Hepatocyte (in vitro differentiated cells): ENCODE measurements around the gene KIAA0040. TPM values are rescaled to one million over a fixed set of nuclear protein-coding genes. Genes with fewer than 3 reads are reported as not detected.

ENCODE experiments used
- DNase-seq: peaks from one replicate; pipeline ENCODE4 v3.0.0-alpha.2; 2016; ENCODE audit warnings: low spot score
- H2AFZ ChIP-seq: fragments of 200-600 bp; sonication (generic); 2 replicates; pipeline ENCODE4 v1.6.0; 2016; ENCODE audit warnings: antibody characterized with exemption, mild to moderate bottlenecking
- H3K27ac ChIP-seq: fragments of 200-600 bp; sonication (generic); 2 replicates; pipeline ENCODE4 v1.5.1; 2016; ENCODE audit warnings: mild to moderate bottlenecking
- H3K27me3 ChIP-seq: fragments of 200-600 bp; sonication (generic); 2 replicates; pipeline ENCODE4 v1.6.1; 2016
- H3K36me3 ChIP-seq: fragments of 200-600 bp; sonication (generic); replicated peaks from 2 replicates; pipeline ENCODE4 v1.5.1; 2016; ENCODE audit warnings: low read depth; ENCODE audit not compliant: insufficient read depth
- H3K4me1 ChIP-seq: fragments of 200-600 bp; sonication (generic); 2 replicates; pipeline ENCODE4 v1.5.1; 2016; ENCODE audit warnings: mild to moderate bottlenecking, moderate library complexity; ENCODE audit not compliant: insufficient read depth
- H3K4me2 ChIP-seq: fragments of 200-600 bp; sonication (generic); 2 replicates; pipeline ENCODE4 v1.6.0; 2016
- H3K4me3 ChIP-seq: fragments of 200-600 bp; sonication (generic); 2 replicates; pipeline ENCODE4 v1.5.1; 2016; ENCODE audit warnings: mild to moderate bottlenecking
- H3K79me2 ChIP-seq: fragments of 200-600 bp; sonication (generic); 2 replicates; pipeline ENCODE4 v1.6.0; 2017; ENCODE audit warnings: mild to moderate bottlenecking
- H3K9me2 ChIP-seq: fragments of 200-600 bp; sonication (generic); replicated peaks from 2 replicates; pipeline ENCODE4 v1.6.0; 2017; ENCODE audit warnings: mild to moderate bottlenecking; ENCODE audit not compliant: insufficient read depth
- H3K9me3 ChIP-seq: fragments of 200-600 bp; sonication (generic); 2 replicates; pipeline ENCODE4 v1.5.1; 2016; ENCODE audit warnings: low read depth, mild to moderate bottlenecking
- H4K20me1 ChIP-seq: fragments of 200-600 bp; sonication (generic); 2 replicates; pipeline ENCODE4 v1.6.0; 2016; ENCODE audit warnings: mild to moderate bottlenecking; ENCODE audit not compliant: insufficient read depth, poor library complexity, severe bottlenecking
- CTCF ChIP-seq: fragments of 200-600 bp; sonication (generic); IDR thresholded peaks from 2 replicates; pipeline ENCODE4 v1.5.1; 2016; ENCODE audit warnings: antibody characterized with exemption, mild to moderate bottlenecking; ENCODE audit not compliant: poor library complexity
- EZH2 ChIP-seq: fragments of 200-600 bp; sonication (generic); IDR thresholded peaks from 2 replicates; pipeline ENCODE4 v1.6.1; 2016; ENCODE audit warnings: antibody characterized with exemption, mild to moderate bottlenecking, borderline replicate concordance
- EZH2phosphoT487 ChIP-seq: fragments of 200-600 bp; sonication (generic); IDR thresholded peaks from one replicate; pipeline ENCODE4 v1.6.1; 2018; ENCODE audit warnings: antibody characterized with exemption, mild to moderate bottlenecking, low read depth, moderate library complexity; ENCODE audit not compliant: unreplicated experiment, severe bottlenecking
- WGBS: methylation state at CpG from one replicate; pipeline ENCODE4 v1.1.6; 2016; ENCODE audit warnings: low lambda C conversion rate; ENCODE audit errors: missing lambda C conversion rate; 5-methylcytosine and 5-hydroxymethylcytosine counted together
- polyA plus RNA-seq: library from polyadenylated mRNA; unstranded; fragments of >200 nt; fragmentation: Nextera tagmentation; extraction: Ambion mirVana; gene quantifications from 2 replicates; pipeline ENCODE4 v1.2.1, GENCODE V29; 2016
- total RNA-seq: library from RNA; depleted of rRNA; stranded (reverse); fragments of >200 nt; gene quantifications from 2 replicates; pipeline ENCODE4 v1.2.3, GENCODE V29; 2014

The KIAA0040 gene
- total and polyA plus RNA-seq, 2 experiments from 2014 or later = 4.5 to 8.1 TPM

- WGBS = 75% methylated on average over 9 of the region's 9 CpGs
- Histone ChIP-seq H3K4me2 (no peak overlapping the region), H3K27me3 (no peaks in the 10 kb centered on the region), H4K20me1 (no peaks in the 10 kb centered on the region), H3K27ac (no peak overlapping the region), H2AFZ (no peak overlapping the region), H3K9me3 (no peaks in the 10 kb centered on the region), H3K4me1 (no peaks in the 10 kb centered on the region), H3K36me3 (no peaks in the 10 kb centered on the region), H3K9me2 (no peaks in the 10 kb centered on the region), H3K79me2 (no peaks in the 10 kb centered on the region), H3K4me3 (no peak overlapping the region)
- TF ChIP-seq EZH2 (no peak), CTCF (no peak), EZH2phosphoT487 (no peak)
- no peak for DNase-seq
Observed at GRCh38 chr1:175171036-175171913, 21.3 kb downstream of the KIAA0040 start.

GRCh38 chr1:175169286-175170018 is 23.1 kb downstream of the KIAA0040 start:
- H3K4me2 ChIP-seq = no peak overlapping the region
- no peaks in the 10 kb centered on the region for H3K9me2 ChIP-seq
- no peak overlapping the region for H2AFZ ChIP-seq
- TF ChIP-seq EZH2phosphoT487 = no peak
- TF ChIP-seq EZH2 = no peak
- TF ChIP-seq CTCF = no peak
- H3K4me3 ChIP-seq = no peak overlapping the region
- no peaks in the 10 kb centered on the region for H3K9me3 ChIP-seq
- no peaks in the 10 kb centered on the region for H3K79me2 ChIP-seq
- H3K27me3 ChIP-seq = no peaks in the 10 kb centered on the region
- WGBS = 66% methylated on average over 6 of the region's 6 CpGs
- H4K20me1 ChIP-seq = no peaks in the 10 kb centered on the region
- peak overlapping the region; percentile 67 for H3K27ac ChIP-seq
- no peaks in the 10 kb centered on the region for H3K36me3 ChIP-seq
- H3K4me1 ChIP-seq = no peaks in the 10 kb centered on the region
- no peak for DNase-seq

GRCh38 chr1:175168782-175169181 is 23.8 kb downstream of the KIAA0040 start:
- Histone ChIP-seq H3K4me2 (no peak overlapping the region), H4K20me1 (no peaks in the 10 kb centered on the region), H3K4me3 (no peak overlapping the region), H2AFZ (no peak overlapping the region), H3K79me2 (no peaks in the 10 kb centered on the region), H3K27ac (peak overlapping the region; percentile 43), H3K9me3 (no peaks in the 10 kb centered on the region), H3K9me2 (no peaks in the 10 kb centered on the region), H3K27me3 (no peaks in the 10 kb centered on the region), H3K4me1 (no peaks in the 10 kb centered on the region), H3K36me3 (no peaks in the 10 kb centered on the region)
- no peak for DNase-seq
- 93% methylated on average over 4 of the region's 4 CpGs for WGBS
- no peak for TF ChIP-seq EZH2
- TF ChIP-seq CTCF = no peak
- TF ChIP-seq EZH2phosphoT487 = no peak
